ENCODE results near the gene HOXD9. TPM values are rescaled to one million over a fixed set of nuclear protein-coding genes. Genes with fewer than 3 reads are reported as not detected.

Gene HOXD9
- total and polyA plus RNA-seq, 5 donors from 2014 or later, result not detected

GRCh38 chr2:176156807-176157498 is 34.4 kb downstream of the HOXD9 start, which contains the start of gene HOXD3:
Gene HOXD3, plus strand, starts transcription at chr2:176157307. Its CDS starts 11,808 bp downstream, at chr2:176169115.
- peak within 1 kb of the TSS; percentile 22 to 57 (median 44) for H3K4me3 Mint-ChIP-seq
- DNase-seq (no peak), ATAC-seq (ENCODE audit: low read depth in 2 of 2) (no peak)
- Histone ChIP-seq H3K36me3 (ENCODE audit: control insufficient read depth, insufficient read depth, low read length) (no peaks in the 10 kb centered on the region), H3K4me1 (ENCODE audit: control insufficient read depth, insufficient read depth, low read length, poor library complexity, severe bottlenecking) (peaks cover 6% of the 10 kb centered on the region), H3K27me3 (ENCODE audit: control insufficient read depth, insufficient read depth, low read length) (peaks cover 36% of the 10 kb centered on the region), H3K9me3 (ENCODE audit: control insufficient read depth in 2 of 2, low read length in 2 of 2) (peaks cover 0 to 3% of the 10 kb centered on the region in 2 experiments), H3K27ac (ENCODE audit: insufficient read depth, low read length, poor library complexity, severe bottlenecking) (no peak within 1 kb of the TSS), H3K4me3 (ENCODE audit: low read depth, low read length) (no peak within 1 kb of the TSS)
- H3K27ac Mint-ChIP-seq, result no peak within 1 kb of the TSS
- peaks cover 0 to 5% (median 0%) of the 10 kb centered on the region in 7 donors for H3K9me3 Mint-ChIP-seq
- H3K4me1 Mint-ChIP-seq, result peaks cover 0 to 14% (median 3%) of the 10 kb centered on the region in 4 donors
- peaks cover 91% of the 10 kb centered on the region for H3K27me3 Mint-ChIP-seq
- H3K36me3 Mint-ChIP-seq, result no peaks in the 10 kb centered on the region

- Histone ChIP-seq H3K36me3 (ENCODE audit: control insufficient read depth, insufficient read depth, low read length) (no peaks in the 10 kb centered on the region), H3K4me1 (ENCODE audit: control insufficient read depth, insufficient read depth, low read length, poor library complexity, severe bottlenecking) (peaks cover 6% of the 10 kb centered on the region), H3K9me3 (ENCODE audit: control insufficient read depth in 2 of 2, low read length in 2 of 2) (peaks cover 0 to 3% of the 10 kb centered on the region in 2 experiments), H3K4me3 (ENCODE audit: low read depth, low read length) (no peak overlapping the region), H3K27ac (ENCODE audit: insufficient read depth, low read length, poor library complexity, severe bottlenecking) (no peak overlapping the region), H3K27me3 (ENCODE audit: control insufficient read depth, insufficient read depth, low read length) (peaks cover 39% of the 10 kb centered on the region)
- peaks cover 0 to 5% (median 0%) of the 10 kb centered on the region in 7 donors for H3K9me3 Mint-ChIP-seq
- no peaks in the 10 kb centered on the region for H3K36me3 Mint-ChIP-seq
- H3K4me1 Mint-ChIP-seq, result peaks cover 0 to 15% (median 3%) of the 10 kb centered on the region in 4 donors
- DNase-seq, result no peak
- H3K27ac Mint-ChIP-seq, result no peak overlapping the region
- H3K27me3 Mint-ChIP-seq, result peaks cover 93% of the 10 kb centered on the region
- peak overlapping the region in 3 of 4 donors; percentile 22 to 49 (median 33) for H3K4me3 Mint-ChIP-seq
- ATAC-seq (ENCODE audit: low read depth in 2 of 2), result no peak
These were observed 35.1 kb downstream of the HOXD9 start for GRCh38 chr2:176157499-176158185.

- DNase-seq (no peak), ATAC-seq (ENCODE audit: low read depth in 2 of 2) (no peak)
- Mint-ChIP-seq H3K4me3 (peak overlapping the region in 1 of 4 donors; percentile 48), H3K27me3 (peaks cover 92% of the 10 kb centered on the region), H3K27ac (no peak overlapping the region), H3K36me3 (no peaks in the 10 kb centered on the region), H3K9me3 (peaks cover 0 to 6% (median 0%) of the 10 kb centered on the region in 7 donors), H3K4me1 (peaks cover 0 to 15% (median 3%) of the 10 kb centered on the region in 4 donors)
- Histone ChIP-seq H3K4me1 (ENCODE audit: control insufficient read depth, insufficient read depth, low read length, poor library complexity, severe bottlenecking) (peaks cover 6% of the 10 kb centered on the region), H3K4me3 (ENCODE audit: low read depth, low read length) (no peak overlapping the region), H3K9me3 (ENCODE audit: control insufficient read depth in 2 of 2, low read length in 2 of 2) (peaks cover 0 to 3% of the 10 kb centered on the region in 2 experiments), H3K27ac (ENCODE audit: insufficient read depth, low read length, poor library complexity, severe bottlenecking) (no peak overlapping the region), H3K36me3 (ENCODE audit: control insufficient read depth, insufficient read depth, low read length) (no peaks in the 10 kb centered on the region), H3K27me3 (ENCODE audit: control insufficient read depth, insufficient read depth, low read length) (peaks cover 41% of the 10 kb centered on the region)
These were observed 35.7 kb downstream of the HOXD9 start for GRCh38 chr2:176158186-176158591.

GRCh38 chr2:176158855-176159662 is 36.5 kb downstream of the HOXD9 start:
- no peak for ATAC-seq (ENCODE audit: low read depth in 2 of 2)
- Mint-ChIP-seq H3K27me3 (peaks cover 92% of the 10 kb centered on the region), H3K4me3 (peak overlapping the region in 2 of 4 donors; percentile 38 to 61), H3K9me3 (peaks cover 0 to 12% (median 0%) of the 10 kb centered on the region in 7 donors), H3K36me3 (peaks cover under 1% of the 10 kb centered on the region), H3K27ac (no peak overlapping the region), H3K4me1 (peaks cover 0 to 15% (median 3%) of the 10 kb centered on the region in 4 donors)
- H3K27ac ChIP-seq (ENCODE audit: insufficient read depth, low read length, poor library complexity, severe bottlenecking), result no peak overlapping the region
- H3K4me3 ChIP-seq (ENCODE audit: low read depth, low read length), result no peak overlapping the region
- peaks cover 0 to 3% of the 10 kb centered on the region in 2 experiments for H3K9me3 ChIP-seq (ENCODE audit: control insufficient read depth in 2 of 2, low read length in 2 of 2)
- no peaks in the 10 kb centered on the region for H3K36me3 ChIP-seq (ENCODE audit: control insufficient read depth, insufficient read depth, low read length)
- peaks cover 43% of the 10 kb centered on the region for H3K27me3 ChIP-seq (ENCODE audit: control insufficient read depth, insufficient read depth, low read length)
- no peak for DNase-seq
- peaks cover 6% of the 10 kb centered on the region for H3K4me1 ChIP-seq (ENCODE audit: control insufficient read depth, insufficient read depth, low read length, poor library complexity, severe bottlenecking)

- Histone ChIP-seq H3K4me1 (ENCODE audit: control insufficient read depth, insufficient read depth, low read length, poor library complexity, severe bottlenecking) (peaks cover 6% of the 10 kb centered on the region), H3K9me3 (ENCODE audit: control insufficient read depth in 2 of 2, low read length in 2 of 2) (peaks cover 0 to 3% of the 10 kb centered on the region in 2 experiments), H3K27ac (ENCODE audit: insufficient read depth, low read length, poor library complexity, severe bottlenecking) (no peak overlapping the region), H3K27me3 (ENCODE audit: control insufficient read depth, insufficient read depth, low read length) (peaks cover 43% of the 10 kb centered on the region), H3K36me3 (ENCODE audit: control insufficient read depth, insufficient read depth, low read length) (no peaks in the 10 kb centered on the region), H3K4me3 (ENCODE audit: low read depth, low read length) (no peak overlapping the region)
- H3K4me1 Mint-ChIP-seq, result peaks cover 0 to 18% (median 3%) of the 10 kb centered on the region in 4 donors
- DNase-seq, result no peak
- no peak overlapping the region for H3K27ac Mint-ChIP-seq
- peaks cover 4% of the 10 kb centered on the region for H3K36me3 Mint-ChIP-seq
- peaks cover 0 to 12% (median 4%) of the 10 kb centered on the region in 7 donors for H3K9me3 Mint-ChIP-seq
- H3K4me3 Mint-ChIP-seq, result peak overlapping the region in 1 of 4 donors; percentile 61
- H3K27me3 Mint-ChIP-seq, result peaks cover 92% of the 10 kb centered on the region
- no peak for ATAC-seq (ENCODE audit: low read depth in 2 of 2)
These were observed 37.2 kb downstream of the HOXD9 start for GRCh38 chr2:176159663-176160250.

GRCh38 chr2:176160251-176160985 is 37.9 kb downstream of the HOXD9 start:
- peaks cover 92% of the 10 kb centered on the region for H3K27me3 Mint-ChIP-seq
- ATAC-seq (ENCODE audit: low read depth in 2 of 2) (no peak), DNase-seq (no peak)
- Histone ChIP-seq H3K4me3 (ENCODE audit: low read depth, low read length) (no peak overlapping the region), H3K36me3 (ENCODE audit: control insufficient read depth, insufficient read depth, low read length) (no peaks in the 10 kb centered on the region), H3K4me1 (ENCODE audit: control insufficient read depth, insufficient read depth, low read length, poor library complexity, severe bottlenecking) (peaks cover 6% of the 10 kb centered on the region), H3K27me3 (ENCODE audit: control insufficient read depth, insufficient read depth, low read length) (peaks cover 38% of the 10 kb centered on the region), H3K27ac (ENCODE audit: insufficient read depth, low read length, poor library complexity, severe bottlenecking) (no peak overlapping the region), H3K9me3 (ENCODE audit: control insufficient read depth in 2 of 2, low read length in 2 of 2) (peaks cover 0 to under 1% of the 10 kb centered on the region in 2 experiments)
- no peak overlapping the region for H3K27ac Mint-ChIP-seq
- H3K4me3 Mint-ChIP-seq, result peak overlapping the region in 1 of 4 donors; percentile 35
- peaks cover 4% of the 10 kb centered on the region for H3K36me3 Mint-ChIP-seq
- peaks cover 0 to 12% (median 4%) of the 10 kb centered on the region in 7 donors for H3K9me3 Mint-ChIP-seq
- H3K4me1 Mint-ChIP-seq, result peaks cover 0 to 21% (median 3%) of the 10 kb centered on the region in 4 donors
